ENCODE results near the gene SOX6.

SOX6 gene

GRCh38 chr11:16099343-16099900 is 256.9 kb downstream of the SOX6 start:
- no peaks in the 10 kb centered on the region for H3K36me3 ChIP-seq (ENCODE audit: control insufficient read depth, low read length)
- H3K27me3 ChIP-seq (ENCODE audit: control insufficient read depth, low read length), result no peaks in the 10 kb centered on the region
- no peaks in the 10 kb centered on the region for H3F3A ChIP-seq (ENCODE audit: control insufficient read depth, insufficient read depth)
- H3K27ac ChIP-seq (ENCODE audit: low read depth, low read length), result no peak overlapping the region
- no peaks in the 10 kb centered on the region for H3K79me2 ChIP-seq (ENCODE audit: control insufficient read depth, low read length)
- no peaks in the 10 kb centered on the region for H3K9me2 ChIP-seq (replicated peaks; ENCODE audit: control insufficient read depth, low read length)
- no peaks in the 10 kb centered on the region for H3K4me1 ChIP-seq (ENCODE audit: control insufficient read depth, low read length)
- H4K20me1 ChIP-seq (ENCODE audit: control insufficient read depth, insufficient read depth, low read depth, low read length), result no peaks in the 10 kb centered on the region
- no peak overlapping the region for H3K4me3 ChIP-seq (ENCODE audit: low read length)
- H3K9me3 ChIP-seq (ENCODE audit: control insufficient read depth, insufficient read depth, low read length), result no peaks in the 10 kb centered on the region
- H3K4me2 ChIP-seq (ENCODE audit: low read length), result no peak overlapping the region
- TF ChIP-seq CTCF (IDR thresholded peaks at IDR 0.05; ENCODE audit: low read depth, low read length, poor library complexity, severe bottlenecking), result no peak
- no peak for TF ChIP-seq EZH2phosphoT487 (IDR thresholded peaks at IDR 0.05; ENCODE audit: borderline replicate concordance, low read length)

- TF ChIP-seq EZH2phosphoT487 (IDR thresholded peaks at IDR 0.05; ENCODE audit: borderline replicate concordance, low read length) (no peak), CTCF (IDR thresholded peaks at IDR 0.05; ENCODE audit: low read depth, low read length, poor library complexity, severe bottlenecking) (no peak)
- Histone ChIP-seq H3K9me2 (replicated peaks; ENCODE audit: control insufficient read depth, low read length) (no peaks in the 10 kb centered on the region), H3K36me3 (ENCODE audit: control insufficient read depth, low read length) (no peaks in the 10 kb centered on the region), H4K20me1 (ENCODE audit: control insufficient read depth, insufficient read depth, low read depth, low read length) (no peaks in the 10 kb centered on the region), H3K79me2 (ENCODE audit: control insufficient read depth, low read length) (no peaks in the 10 kb centered on the region), H3K9me3 (ENCODE audit: control insufficient read depth, insufficient read depth, low read length) (no peaks in the 10 kb centered on the region), H3K27ac (ENCODE audit: low read depth, low read length) (no peak overlapping the region), H3K4me3 (ENCODE audit: low read length) (no peak overlapping the region), H3F3A (ENCODE audit: control insufficient read depth, insufficient read depth) (no peaks in the 10 kb centered on the region), H3K4me2 (ENCODE audit: low read length) (no peak overlapping the region), H3K27me3 (ENCODE audit: control insufficient read depth, low read length) (no peaks in the 10 kb centered on the region), H3K4me1 (ENCODE audit: control insufficient read depth, low read length) (no peaks in the 10 kb centered on the region)
These were observed 257.7 kb downstream of the SOX6 start for GRCh38 chr11:16098526-16099205.

GRCh38 chr11:16097543-16097942 is 258.8 kb downstream of the SOX6 start:
- H3K9me3 ChIP-seq (ENCODE audit: control insufficient read depth, insufficient read depth, low read length), result no peaks in the 10 kb centered on the region
- H3F3A ChIP-seq (ENCODE audit: control insufficient read depth, insufficient read depth), result no peaks in the 10 kb centered on the region
- H3K27ac ChIP-seq (ENCODE audit: low read depth, low read length), result no peak overlapping the region
- H3K4me2 ChIP-seq (ENCODE audit: low read length), result no peak overlapping the region
- H3K4me1 ChIP-seq (ENCODE audit: control insufficient read depth, low read length), result no peaks in the 10 kb centered on the region
- no peak for TF ChIP-seq CTCF (IDR thresholded peaks at IDR 0.05; ENCODE audit: low read depth, low read length, poor library complexity, severe bottlenecking)
- TF ChIP-seq EZH2phosphoT487 (IDR thresholded peaks at IDR 0.05; ENCODE audit: borderline replicate concordance, low read length), result no peak
- H3K9me2 ChIP-seq (replicated peaks; ENCODE audit: control insufficient read depth, low read length), result no peaks in the 10 kb centered on the region
- H3K27me3 ChIP-seq (ENCODE audit: control insufficient read depth, low read length), result no peaks in the 10 kb centered on the region
- H4K20me1 ChIP-seq (ENCODE audit: control insufficient read depth, insufficient read depth, low read depth, low read length), result no peaks in the 10 kb centered on the region
- no peak overlapping the region for H3K4me3 ChIP-seq (ENCODE audit: low read length)
- H3K36me3 ChIP-seq (ENCODE audit: control insufficient read depth, low read length), result no peaks in the 10 kb centered on the region
- no peaks in the 10 kb centered on the region for H3K79me2 ChIP-seq (ENCODE audit: control insufficient read depth, low read length)
